Right kidney (tissue), 1 donor: ENCODE measurements around the gene HLA-E.

Experiments used
- DNase-seq: peaks from one replicate; pipeline ENCODE4 v3.0.0-alpha.2; 2016

The HLA-E gene

DNA sequence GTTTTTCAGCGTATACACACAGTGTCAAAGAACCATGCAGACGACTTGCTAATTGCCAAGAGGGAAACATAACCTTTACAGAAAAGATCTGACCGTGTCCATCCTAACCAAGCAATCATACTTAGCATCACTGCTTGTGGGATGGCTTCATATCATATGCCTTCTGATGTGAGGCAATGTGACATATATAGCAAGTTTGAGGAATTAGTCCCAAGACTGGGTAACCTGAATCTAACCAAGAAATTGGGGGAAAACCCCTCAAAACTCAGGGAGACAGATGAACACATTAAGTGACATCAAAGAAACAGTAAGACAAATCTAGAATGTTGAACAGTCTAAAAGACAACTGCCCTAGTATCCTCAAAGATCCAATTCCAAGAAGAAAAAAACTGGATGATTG, 48.6 kb downstream of the HLA-E start:
- DNase-seq: no peak

DNA sequence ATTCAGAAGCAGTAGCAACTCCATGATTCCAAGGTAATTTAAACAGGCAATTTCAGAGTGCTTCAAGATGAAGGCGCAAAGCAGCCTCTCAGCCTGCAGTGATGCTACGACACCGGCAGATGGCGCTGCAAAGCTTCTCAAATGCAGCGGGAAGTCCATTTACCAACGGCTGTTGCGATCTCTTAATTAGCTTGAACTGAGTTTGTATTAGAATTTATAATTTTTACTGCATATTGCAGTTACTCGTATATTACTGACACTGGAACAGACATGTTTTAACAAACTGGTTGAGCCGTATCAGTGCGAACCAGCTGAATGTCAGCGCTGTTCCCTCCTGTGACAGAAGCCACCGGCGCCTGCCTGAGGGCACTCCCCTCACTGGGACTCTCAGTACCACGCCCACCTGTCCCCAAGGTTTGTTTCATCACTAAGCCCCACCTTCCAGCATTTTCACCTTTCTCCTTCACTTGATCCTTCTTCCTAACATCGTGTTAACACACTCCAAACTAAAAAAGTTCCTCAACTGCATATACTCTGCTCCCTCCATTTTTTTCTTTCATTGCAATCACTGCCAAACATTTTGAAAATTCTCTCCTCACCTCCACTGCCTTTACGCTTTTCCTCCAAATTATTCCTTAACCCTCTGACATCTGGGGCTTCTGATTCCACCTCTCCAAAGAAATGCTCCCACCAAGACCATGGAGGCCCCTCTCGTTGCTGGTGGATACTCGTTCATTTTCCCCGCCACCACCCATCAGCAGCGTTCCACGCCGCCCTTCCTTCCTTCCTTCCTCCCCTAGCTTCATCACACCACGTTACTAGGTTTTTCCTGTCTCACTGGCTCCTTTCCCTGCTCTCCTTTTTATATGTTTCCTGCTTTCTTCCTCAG, 52.5 kb downstream of the HLA-E start:
- DNase-seq: peak; percentile 77

- no peak for DNase-seq
These were observed 53.1 kb downstream of the HLA-E start for GRCh38 chr6:30542404-30542725.

- no peak for DNase-seq
These were observed 53.6 kb downstream of the HLA-E start for GRCh38 chr6:30542915-30543314.
